Uterus (tissue), 4 donors: ENCODE measurements around the gene GJA3. TPM values are rescaled to one million over a fixed set of nuclear protein-coding genes. Genes with fewer than 3 reads are reported as not detected.

Source experiments
- DNase-seq, 2 donors: peaks; one replicate each; pipeline ENCODE4 v3.0.0-alpha.2; 2019 to 2020
- H3K27ac ChIP-seq, 2 donors: fragments of 200-600 bp; sonication (generic); 1 replicate in 1 of 2; 2 replicates in 1 of 2; pipeline ENCODE4 v1.5.1; 2016 to 2018
- H3K27me3 ChIP-seq, 2 donors: fragments of 200-600 bp; sonication (generic); one replicate each; pipeline ENCODE4 v1.5.1; 2018 to 2019; ENCODE audit warnings: control low read depth in 1 of 2
- H3K36me3 ChIP-seq, 2 donors: fragments of 200-600 bp; sonication (generic); one replicate each; pipeline ENCODE4 v1.5.1; 2019; ENCODE audit warnings: control low read depth in 1 of 2
- H3K4me1 ChIP-seq, 2 donors: fragments of 200-600 bp; sonication (generic); one replicate each; pipeline ENCODE4 v1.5.1; 2018 to 2019; ENCODE audit warnings: control low read depth in 1 of 2
- H3K4me3 ChIP-seq, 2 donors: fragments of 200-600 bp; sonication (generic); 1 replicate in 1 of 2; 2 replicates in 1 of 2; pipeline ENCODE4 v1.5.1; 2018 to 2019; ENCODE audit warnings: mild to moderate bottlenecking in 1 of 2
- H3K9me3 ChIP-seq, 2 donors: fragments of 200-600 bp; sonication (generic); one replicate each; pipeline ENCODE4 v1.5.1; 2019; ENCODE audit warnings: control low read depth in 1 of 2
- POLR2A ChIP-seq, 2 donors: fragments of 450-650 bp; IDR thresholded peaks; one replicate each; pipeline ENCODE4 v1.6.1; 2016; ENCODE audit warnings: antibody characterized with exemption in 2 of 2, mild to moderate bottlenecking in 1 of 2, moderate library complexity in 1 of 2
- intact Hi-C: fragments of 100-400 bp; cut with DNase I; formaldehyde crosslinking; loops from one replicate; pipeline ENCODE4 v1.15.1; 2023; ENCODE audit warnings: low total_unique reads
- total RNA-seq, 4 donors: library from RNA; depleted of rRNA in 3 of 4; stranded (reverse); fragments of >200 nt in 3 of 4; gene quantifications; one replicate each; pipeline versions ENCODE4 v1.1.0 to v1.2.4, GENCODE V29; 2014 to 2023
- TF ChIP-seq, protein P1 (sequence below), 4 experiments: fragments of 200-600 bp in 2 of 4; fragments of 450-650 bp in 2 of 4; sonication (generic) in 2 of 4; IDR thresholded peaks; one replicate each; pipeline ENCODE4 v1.5.1; 2016 to 2019; ENCODE audit warnings: antibody characterized with exemption in 4 of 4, mild to moderate bottlenecking in 2 of 4, moderate library complexity in 1 of 4
- donor health status: DM: yes; HTN: yes; CAD: no.

Gene GJA3
- total RNA-seq, 4 donors from 2014 or later = 0.07 to 0.37 TPM; not detected in 2

DNA sequence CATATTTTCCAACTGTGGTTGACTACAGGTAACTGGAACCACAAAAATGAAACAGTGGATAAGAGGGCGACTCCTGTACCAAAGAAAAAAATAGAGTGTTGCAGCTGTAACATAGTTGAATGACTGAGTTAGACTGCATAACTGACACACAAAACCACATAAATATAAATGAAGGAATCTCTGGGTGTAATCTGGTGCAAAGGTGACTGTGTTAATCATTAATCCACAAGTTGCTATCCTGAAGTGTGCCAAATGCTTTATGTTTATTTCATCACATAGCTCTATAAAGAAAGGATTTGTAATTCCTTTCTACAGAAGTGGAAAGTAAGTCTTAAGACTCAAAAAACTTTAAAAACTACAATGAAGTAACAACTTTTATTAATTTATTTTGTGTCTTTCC lies 37.9 kb upstream of the GJA3 start:
- H3K27ac ChIP-seq = no peak overlapping the region
- H3K9me3 ChIP-seq = no peaks in the 10 kb centered on the region
- TF ChIP-seq, protein P1, sequence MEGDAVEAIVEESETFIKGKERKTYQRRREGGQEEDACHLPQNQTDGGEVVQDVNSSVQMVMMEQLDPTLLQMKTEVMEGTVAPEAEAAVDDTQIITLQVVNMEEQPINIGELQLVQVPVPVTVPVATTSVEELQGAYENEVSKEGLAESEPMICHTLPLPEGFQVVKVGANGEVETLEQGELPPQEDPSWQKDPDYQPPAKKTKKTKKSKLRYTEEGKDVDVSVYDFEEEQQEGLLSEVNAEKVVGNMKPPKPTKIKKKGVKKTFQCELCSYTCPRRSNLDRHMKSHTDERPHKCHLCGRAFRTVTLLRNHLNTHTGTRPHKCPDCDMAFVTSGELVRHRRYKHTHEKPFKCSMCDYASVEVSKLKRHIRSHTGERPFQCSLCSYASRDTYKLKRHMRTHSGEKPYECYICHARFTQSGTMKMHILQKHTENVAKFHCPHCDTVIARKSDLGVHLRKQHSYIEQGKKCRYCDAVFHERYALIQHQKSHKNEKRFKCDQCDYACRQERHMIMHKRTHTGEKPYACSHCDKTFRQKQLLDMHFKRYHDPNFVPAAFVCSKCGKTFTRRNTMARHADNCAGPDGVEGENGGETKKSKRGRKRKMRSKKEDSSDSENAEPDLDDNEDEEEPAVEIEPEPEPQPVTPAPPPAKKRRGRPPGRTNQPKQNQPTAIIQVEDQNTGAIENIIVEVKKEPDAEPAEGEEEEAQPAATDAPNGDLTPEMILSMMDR (IDR thresholded peaks at IDR 0.05) = no peak
- TF ChIP-seq POLR2A (IDR thresholded peaks at IDR 0.05) = no peak
- no peaks in the 10 kb centered on the region for H3K36me3 ChIP-seq
- no peak for DNase-seq
- no peak overlapping the region for H3K4me3 ChIP-seq
- no peaks in the 10 kb centered on the region for H3K4me1 ChIP-seq
- intact Hi-C loops = no loop called here
- H3K27me3 ChIP-seq = no peaks in the 10 kb centered on the region

DNA sequence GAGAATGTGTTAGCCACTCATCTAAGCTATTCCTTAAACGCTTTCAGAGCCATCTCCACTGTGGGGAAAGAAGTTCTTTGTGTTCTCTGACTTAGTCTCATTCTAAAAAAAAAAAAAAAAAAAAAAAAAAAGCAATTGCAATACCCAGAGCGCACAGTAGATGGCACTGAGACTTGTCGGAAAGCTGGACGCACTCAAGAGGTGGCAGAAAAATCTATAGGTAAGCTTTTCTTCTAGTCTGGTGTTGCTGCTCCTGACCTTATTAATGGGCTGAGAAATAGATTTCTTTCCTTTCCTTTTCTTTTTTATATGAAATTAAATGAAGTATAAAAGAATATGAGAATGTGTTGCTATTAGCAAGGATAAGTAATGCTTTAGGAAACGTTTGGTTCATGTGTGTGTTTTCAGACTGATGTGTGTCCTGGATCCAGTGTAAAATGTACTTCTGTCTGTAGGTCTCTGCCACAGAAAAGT lies 36.5 kb upstream of the GJA3 start:
- intact Hi-C loops = no loop called here

GRCh38 chr13:20195801-20196200 lies 34.9 kb upstream of the GJA3 start:
- Histone ChIP-seq H3K36me3 (no peaks in the 10 kb centered on the region), H3K4me1 (peaks cover 0 to 13% of the 10 kb centered on the region in 2 donors), H3K27ac (no peak overlapping the region), H3K27me3 (peaks cover 0 to 13% of the 10 kb centered on the region in 2 donors), H3K9me3 (no peaks in the 10 kb centered on the region), H3K4me3 (no peak overlapping the region)
- intact Hi-C loops = no loop called here
- no peak for TF ChIP-seq POLR2A (IDR thresholded peaks at IDR 0.05)
- TF ChIP-seq, protein P1 (IDR thresholded peaks at IDR 0.05) = no peak
- no peak for DNase-seq

More for the DNA sequence above, 36.5 kb upstream of the GJA3 start:
- no peaks in the 10 kb centered on the region for H3K9me3 ChIP-seq
- no peak overlapping the region for H3K4me3 ChIP-seq
- no peak for DNase-seq
- no peak for TF ChIP-seq POLR2A (IDR thresholded peaks at IDR 0.05)
- TF ChIP-seq, protein P1 (IDR thresholded peaks at IDR 0.05) = peak in 3 of 4 experiments; percentile 47 to 63 (median 58)
- no peaks in the 10 kb centered on the region for H3K36me3 ChIP-seq
- H3K27ac ChIP-seq = no peak overlapping the region
- peaks cover 0 to 12% of the 10 kb centered on the region in 2 donors for H3K27me3 ChIP-seq
- peaks cover 0 to 10% of the 10 kb centered on the region in 2 donors for H3K4me1 ChIP-seq

- Histone ChIP-seq H3K4me1 (peaks cover 0 to 13% of the 10 kb centered on the region in 2 donors), H3K27ac (no peak overlapping the region), H3K27me3 (peaks cover 0 to 13% of the 10 kb centered on the region in 2 donors), H3K4me3 (no peak overlapping the region), H3K9me3 (no peaks in the 10 kb centered on the region), H3K36me3 (no peaks in the 10 kb centered on the region)
- TF ChIP-seq POLR2A (IDR thresholded peaks at IDR 0.05) = no peak
- TF ChIP-seq, protein P1 (IDR thresholded peaks at IDR 0.05) = no peak
- DNase-seq = no peak
- intact Hi-C loops = no loop called here
Measured at GRCh38 chr13:20193907-20194631, 33.2 kb upstream of the GJA3 start.

- Histone ChIP-seq H3K27ac (no peak overlapping the region), H3K27me3 (peaks cover 0 to 13% of the 10 kb centered on the region in 2 donors), H3K36me3 (no peaks in the 10 kb centered on the region), H3K9me3 (no peaks in the 10 kb centered on the region), H3K4me3 (peak overlapping the region; percentile 21 to 36), H3K4me1 (peaks cover 0 to 13% of the 10 kb centered on the region in 2 donors)
- TF ChIP-seq, protein P1 (IDR thresholded peaks at IDR 0.05) = no peak
- no peak for TF ChIP-seq POLR2A (IDR thresholded peaks at IDR 0.05)
- intact Hi-C loops = no loop called here
- no peak for DNase-seq
Measured at GRCh38 chr13:20193162-20193906, 32.5 kb upstream of the GJA3 start.
